Measurements from ENCODE around the gene MANEAL. TPM values are rescaled to one million over a fixed set of nuclear protein-coding genes. Genes with fewer than 3 reads are reported as not detected.

The MANEAL gene
- total RNA-seq, 1 experiment from 2014 or later: 22.7 TPM

GRCh38 chr1:37831809-37832208, 38.2 kb downstream of the MANEAL start:
- no CpG with 5 or more reads among the region's 2 CpGs for WGBS (ENCODE audit: extremely low coverage, insufficient read length, low lambda C conversion rate)
- Histone ChIP-seq H2AK5ac (ENCODE audit: insufficient read length, low read length) (no peak overlapping the region), H4K5ac (ENCODE audit: insufficient read length, low read depth, low read length) (no peak overlapping the region), H4K8ac (replicated peaks; ENCODE audit: insufficient read length, low read depth, low read length) (no peak overlapping the region), H2BK120ac (ENCODE audit: low read depth, low read length, poor library complexity, severe bottlenecking) (no peak overlapping the region), H3K56ac (ENCODE audit: insufficient read length, low read depth, low read length) (no peak overlapping the region), H3K9me3 (ENCODE audit: control insufficient read depth, low read depth, low read length) (no peaks in the 10 kb centered on the region), H3K79me1 (ENCODE audit: insufficient read depth, low read depth, low read length, poor library complexity, severe bottlenecking) (no peaks in the 10 kb centered on the region), H2BK15ac (ENCODE audit: low read depth, low read length) (no peak overlapping the region), H3K4me2 (ENCODE audit: insufficient read depth, insufficient read length, low read length) (no peak overlapping the region), H3K4ac (ENCODE audit: low read depth, low read length) (no peak overlapping the region), H3K23me2 (ENCODE audit: insufficient read length, low read depth, low read length, poor library complexity, severe bottlenecking) (no peaks in the 10 kb centered on the region), H3T11ph (ENCODE audit: low read length) (no peak overlapping the region), H4K91ac (ENCODE audit: insufficient read length, low read depth, low read length) (no peak overlapping the region), H3K79me2 (ENCODE audit: insufficient read depth, low read length) (no peaks in the 10 kb centered on the region), H3K9ac (ENCODE audit: extremely low read depth, insufficient read length, low read length) (no peak overlapping the region), H2BK12ac (ENCODE audit: insufficient read length, low read depth, low read length) (no peak overlapping the region), H3K23ac (ENCODE audit: insufficient read length, low read depth, low read length) (no peak overlapping the region), H2BK5ac (ENCODE audit: insufficient read length, low read length) (no peak overlapping the region), H3K18ac (ENCODE audit: insufficient read length, low read depth, low read length) (no peak overlapping the region), H3K4me1 (ENCODE audit: insufficient read depth, low read length) (no peaks in the 10 kb centered on the region), H3K14ac (ENCODE audit: insufficient read depth, low read length) (no peak overlapping the region), H3K27ac (ENCODE audit: insufficient read length, low read depth, low read length) (no peak overlapping the region), H4K20me1 (ENCODE audit: control insufficient read depth, insufficient read depth, insufficient read length) (no peaks in the 10 kb centered on the region), H3K27me3 (ENCODE audit: insufficient read depth, low read length) (no peaks in the 10 kb centered on the region), H2BK20ac (ENCODE audit: low read depth, low read length, poor library complexity, severe bottlenecking) (no peak overlapping the region), H2AFZ (ENCODE audit: low read length) (no peak overlapping the region)
- Mint-ChIP-seq H3K27ac (no peak overlapping the region), H3K9me3 (no peaks in the 10 kb centered on the region), H3K27me3 (ENCODE audit: low read depth) (no peaks in the 10 kb centered on the region), H3K36me3 (ENCODE audit: insufficient read depth in 1 of 3, low read depth in 3 of 3) (peaks cover 8 to 55% (median 45%) of the 10 kb centered on the region in 3 experiments; a peak in 6 of 7 replicates), H3K4me1 (no peaks in the 10 kb centered on the region), H3K4me3 (no peak overlapping the region)
- TF ChIP-seq, protein P1, sequence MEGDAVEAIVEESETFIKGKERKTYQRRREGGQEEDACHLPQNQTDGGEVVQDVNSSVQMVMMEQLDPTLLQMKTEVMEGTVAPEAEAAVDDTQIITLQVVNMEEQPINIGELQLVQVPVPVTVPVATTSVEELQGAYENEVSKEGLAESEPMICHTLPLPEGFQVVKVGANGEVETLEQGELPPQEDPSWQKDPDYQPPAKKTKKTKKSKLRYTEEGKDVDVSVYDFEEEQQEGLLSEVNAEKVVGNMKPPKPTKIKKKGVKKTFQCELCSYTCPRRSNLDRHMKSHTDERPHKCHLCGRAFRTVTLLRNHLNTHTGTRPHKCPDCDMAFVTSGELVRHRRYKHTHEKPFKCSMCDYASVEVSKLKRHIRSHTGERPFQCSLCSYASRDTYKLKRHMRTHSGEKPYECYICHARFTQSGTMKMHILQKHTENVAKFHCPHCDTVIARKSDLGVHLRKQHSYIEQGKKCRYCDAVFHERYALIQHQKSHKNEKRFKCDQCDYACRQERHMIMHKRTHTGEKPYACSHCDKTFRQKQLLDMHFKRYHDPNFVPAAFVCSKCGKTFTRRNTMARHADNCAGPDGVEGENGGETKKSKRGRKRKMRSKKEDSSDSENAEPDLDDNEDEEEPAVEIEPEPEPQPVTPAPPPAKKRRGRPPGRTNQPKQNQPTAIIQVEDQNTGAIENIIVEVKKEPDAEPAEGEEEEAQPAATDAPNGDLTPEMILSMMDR (conservative IDR thresholded peaks at IDR 0.05): no peak
- DNase-seq: no peak
